ENCODE results near the gene AKT1. TPM values are rescaled to one million over a fixed set of nuclear protein-coding genes. Genes with fewer than 3 reads are reported as not detected.

AKT1 gene
- total and polyA plus RNA-seq, 5 experiments from 2014 or later: 8.9 to 95.7 (median 33.4) TPM

DNA sequence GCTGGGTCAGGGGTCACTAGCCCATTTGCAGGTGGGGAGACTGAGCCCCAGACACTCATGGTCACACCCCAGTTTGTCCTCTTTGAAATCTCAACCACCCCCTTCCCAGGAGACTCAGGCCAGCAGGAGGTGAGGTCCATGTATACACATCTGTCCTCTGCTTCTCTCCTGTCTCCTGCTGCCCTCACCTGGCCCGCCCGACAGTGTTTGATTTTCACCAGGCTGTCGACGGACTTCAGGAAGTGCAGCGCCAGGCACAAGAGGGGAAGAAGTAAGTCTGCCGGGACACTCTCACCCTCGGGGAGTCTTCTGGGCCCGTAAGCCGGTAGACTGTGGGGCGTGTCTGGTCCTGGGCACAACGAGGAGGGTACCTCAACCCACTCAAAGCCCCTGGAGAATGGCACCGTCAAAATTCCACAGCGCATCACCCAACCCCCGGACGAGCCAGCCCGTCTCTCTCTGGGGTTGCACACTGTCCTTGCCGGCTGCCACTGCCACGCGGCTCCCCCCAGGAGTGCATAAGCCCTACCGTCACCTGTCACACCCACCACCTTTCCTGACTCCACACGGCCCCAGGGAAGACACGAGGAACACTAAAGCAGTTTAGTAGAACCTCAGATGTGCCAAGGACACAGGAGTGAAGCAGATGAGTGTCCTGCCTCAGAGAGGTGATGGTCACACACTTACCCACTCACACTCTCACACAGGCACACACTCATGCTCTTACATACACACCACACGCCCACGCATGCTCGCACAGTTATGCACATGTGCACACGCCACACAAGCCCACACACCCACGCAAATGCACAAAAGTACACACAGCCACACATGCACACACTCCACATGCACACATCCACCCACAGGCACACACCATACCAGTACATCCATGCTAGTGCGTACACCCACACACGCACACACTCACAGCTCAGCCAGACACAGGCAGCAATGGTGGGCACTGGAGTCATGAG lies 55.7 kb downstream of the AKT1 start:
- H3K4me1 Mint-ChIP-seq: peaks cover 0 to 2% (median 0%) of the 10 kb centered on the region in 4 donors
- no peaks in the 10 kb centered on the region for H3K36me3 Mint-ChIP-seq
- POLR2A ChIA-PET: no interaction called here
- peak in 1 of 10 donors; percentile 11 for DNase-seq
- no peaks in the 10 kb centered on the region for H3K27me3 Mint-ChIP-seq
- H3K27ac Mint-ChIP-seq: no peak overlapping the region
- ATAC-seq: no peak
- H3K4me3 Mint-ChIP-seq: no peak overlapping the region
- no peaks in the 10 kb centered on the region for H3K9me3 Mint-ChIP-seq

DNA sequence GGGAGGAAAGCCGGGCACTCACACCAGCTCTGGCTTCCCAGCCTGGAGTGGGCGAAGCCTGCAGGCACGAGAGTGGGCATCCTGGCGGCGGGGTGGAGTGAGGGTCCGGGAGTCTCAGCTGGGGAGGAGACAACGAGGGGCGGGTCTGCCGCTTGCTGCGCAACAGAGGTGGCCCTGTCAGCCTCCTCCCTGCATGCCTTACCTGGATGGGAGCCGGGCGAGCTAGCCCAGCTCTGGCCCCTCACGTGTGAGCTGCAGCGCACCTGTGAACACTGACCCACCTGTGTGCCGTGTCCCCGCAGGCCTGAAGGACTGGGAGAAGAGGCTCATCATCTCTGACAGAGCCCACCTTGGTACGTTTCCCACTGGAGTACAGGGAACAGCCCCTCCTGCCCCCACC lies 56.5 kb downstream of the AKT1 start:
- H3K4me3 Mint-ChIP-seq: no peak overlapping the region
- POLR2A ChIA-PET: no interaction called here
- no peak for ATAC-seq
- H3K27me3 Mint-ChIP-seq: no peaks in the 10 kb centered on the region
- DNase-seq: no peak
- H3K4me1 Mint-ChIP-seq: peaks cover 0 to 2% (median 0%) of the 10 kb centered on the region in 4 donors
- H3K36me3 Mint-ChIP-seq: no peaks in the 10 kb centered on the region
- H3K9me3 Mint-ChIP-seq: no peaks in the 10 kb centered on the region
- no peak overlapping the region for H3K27ac Mint-ChIP-seq

DNA sequence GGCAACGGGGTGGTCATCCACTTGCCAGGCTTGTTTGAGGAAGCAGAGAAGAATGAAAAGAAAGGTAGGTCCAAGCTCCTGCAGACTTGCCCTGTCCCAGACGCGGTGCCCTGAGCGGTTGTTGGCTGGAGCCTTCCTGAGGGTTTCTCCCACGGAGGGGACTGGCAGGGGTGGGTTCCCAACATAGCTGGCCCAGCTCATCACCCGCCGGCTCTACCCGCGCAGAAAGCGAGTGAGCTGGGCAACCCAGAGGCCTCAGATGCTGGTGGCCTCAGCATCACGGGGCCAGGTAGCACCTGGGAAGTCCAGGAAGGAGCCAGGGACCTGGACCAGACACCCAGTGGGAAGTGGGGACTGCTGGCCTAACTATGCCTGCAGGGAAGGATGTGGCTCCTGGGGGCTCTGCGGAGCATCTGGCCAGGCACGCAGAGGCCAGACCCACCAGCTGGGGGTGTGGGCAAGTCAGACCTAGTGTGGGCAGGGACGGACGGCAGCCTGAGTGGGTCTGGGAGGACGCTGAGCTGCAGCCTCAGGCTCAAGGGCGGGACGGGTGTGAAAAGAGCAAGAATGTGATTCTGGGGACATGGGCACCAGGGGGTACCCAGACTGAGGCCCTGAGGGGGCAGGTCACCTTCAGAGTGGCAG lies 57.1 kb downstream of the AKT1 start:
- H3K36me3 Mint-ChIP-seq: no peaks in the 10 kb centered on the region
- no peak overlapping the region for H3K4me3 Mint-ChIP-seq
- no peaks in the 10 kb centered on the region for H3K9me3 Mint-ChIP-seq
- POLR2A ChIA-PET: no interaction called here
- ATAC-seq: no peak
- peaks cover 0 to 2% (median 0%) of the 10 kb centered on the region in 4 donors for H3K4me1 Mint-ChIP-seq
- H3K27me3 Mint-ChIP-seq: no peaks in the 10 kb centered on the region
- DNase-seq: no peak
- peak overlapping the region in 1 of 10 donors; percentile 18 for H3K27ac Mint-ChIP-seq

DNA sequence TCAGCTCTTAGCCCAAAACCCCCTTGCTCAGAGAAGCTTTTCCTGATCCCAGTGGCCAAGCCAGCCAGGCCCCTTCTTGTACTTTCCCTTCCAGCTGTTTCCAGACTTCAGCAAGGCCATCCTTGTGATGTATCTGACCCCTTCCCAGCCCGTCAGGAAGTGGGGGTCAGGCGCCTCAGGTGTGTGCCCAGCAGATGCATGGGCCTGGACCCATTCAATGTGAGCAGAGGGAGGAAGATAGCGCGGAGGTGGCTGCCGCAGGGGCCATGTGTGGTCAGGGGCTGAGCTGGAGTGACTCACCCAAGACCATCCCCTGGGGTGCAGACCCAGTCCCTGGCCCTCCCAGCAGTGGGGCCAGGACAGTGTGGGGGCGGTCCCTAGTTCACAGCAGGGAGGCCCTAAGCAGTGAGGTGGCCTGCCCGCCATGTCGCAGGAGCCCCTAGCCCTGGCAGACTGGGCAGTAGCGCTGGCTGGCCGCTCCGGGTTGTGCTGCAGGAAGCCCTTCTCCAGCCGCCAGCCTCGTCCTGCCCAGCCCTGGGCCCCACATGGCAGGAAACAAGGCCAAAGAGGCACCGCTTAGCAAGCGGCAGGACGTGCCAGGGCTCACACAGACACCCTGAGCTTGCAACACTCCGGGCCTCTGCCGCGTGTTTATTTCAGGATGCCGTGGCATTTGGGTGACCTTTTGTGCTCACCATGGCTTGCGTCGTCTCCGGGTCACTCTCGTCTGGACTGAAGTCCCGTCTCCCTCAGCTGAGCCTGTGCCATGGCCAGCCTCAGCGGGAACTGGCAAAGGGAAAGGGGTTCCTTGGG lies 59.5 kb downstream of the AKT1 start:
- ATAC-seq: no peak
- Mint-ChIP-seq H3K4me3 (no peak overlapping the region), H3K27ac (peak overlapping the region in 1 of 10 donors; percentile 75), H3K9me3 (no peaks in the 10 kb centered on the region), H3K4me1 (peaks cover 0 to 2% (median 0%) of the 10 kb centered on the region in 4 donors), H3K36me3 (no peaks in the 10 kb centered on the region), H3K27me3 (no peaks in the 10 kb centered on the region)
- DNase-seq: no peak
- POLR2A ChIA-PET: interaction anchor here (0.6 kb wide), 1 partner anchor 23 kb away, joined by 7 read pairs; no protein-coding TSS in a partner anchor

DNA sequence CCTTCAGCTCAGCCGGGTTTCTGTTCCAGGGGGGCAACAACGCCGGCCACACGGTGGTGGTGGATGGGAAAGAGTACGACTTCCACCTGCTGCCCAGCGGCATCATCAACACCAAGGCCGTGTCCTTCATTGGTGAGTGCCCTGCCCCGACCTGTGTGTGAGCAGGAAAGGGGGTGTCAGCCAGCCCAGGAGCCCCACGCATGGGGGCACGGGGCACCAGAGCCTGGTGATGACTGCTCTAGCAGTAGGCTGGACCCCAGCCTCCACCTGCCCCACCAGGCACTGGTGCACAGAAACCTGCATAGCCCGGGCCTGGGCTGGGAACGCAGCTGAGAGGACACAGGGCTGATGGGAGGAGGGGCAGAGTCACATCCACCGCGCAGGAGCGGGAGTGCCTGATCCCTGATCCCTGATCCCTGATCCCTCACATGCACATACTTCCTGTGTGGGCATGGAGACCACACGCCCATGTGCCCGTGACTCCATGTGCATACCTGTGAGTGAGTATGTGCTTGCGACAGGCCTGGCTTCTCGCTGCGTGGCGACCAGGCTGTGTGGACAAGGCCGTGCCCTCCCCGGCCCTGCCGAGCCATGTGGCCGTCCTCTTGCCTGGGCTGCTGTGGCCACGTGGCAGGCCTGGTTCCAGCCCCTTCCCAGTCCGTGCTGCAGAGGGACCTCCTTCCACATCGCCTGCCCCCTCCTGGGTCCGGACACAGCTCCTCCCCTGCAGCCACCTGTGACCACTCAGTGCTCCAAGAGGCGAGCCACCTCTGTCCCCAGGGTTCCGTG lies 60.4 kb downstream of the AKT1 start:
- no peak for DNase-seq
- H3K4me3 Mint-ChIP-seq: no peak overlapping the region
- no peaks in the 10 kb centered on the region for H3K36me3 Mint-ChIP-seq
- peak overlapping the region in 1 of 10 donors; percentile 75 for H3K27ac Mint-ChIP-seq
- H3K27me3 Mint-ChIP-seq: no peaks in the 10 kb centered on the region
- H3K9me3 Mint-ChIP-seq: no peaks in the 10 kb centered on the region
- POLR2A ChIA-PET: interaction anchor here (0.6 kb wide), 1 partner anchor 23 kb away, joined by 7 read pairs; no protein-coding TSS in a partner anchor
- ATAC-seq: no peak
- H3K4me1 Mint-ChIP-seq: peaks cover 0 to 2% (median 0%) of the 10 kb centered on the region in 4 donors

DNA sequence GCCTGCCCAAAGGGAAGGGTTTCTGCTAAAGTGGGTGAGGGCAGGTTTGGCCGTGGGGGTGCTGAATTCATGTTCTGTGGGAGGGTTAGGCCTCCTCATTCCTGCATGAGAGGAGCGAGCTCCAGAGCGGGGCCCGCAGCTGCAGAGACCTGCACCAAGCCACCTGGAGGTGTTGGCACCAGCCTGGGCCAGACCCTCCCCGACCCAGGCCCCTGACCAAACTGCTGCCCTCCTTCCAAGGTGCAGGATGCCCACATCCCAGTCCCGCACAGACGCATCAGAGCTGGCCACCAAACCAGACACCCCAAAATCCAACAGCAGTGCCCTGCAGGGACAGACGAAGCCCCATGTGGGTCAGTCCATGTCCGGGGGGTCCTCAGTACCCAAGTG lies 61.0 kb downstream of the AKT1 start:
- no peak overlapping the region for H3K4me3 Mint-ChIP-seq
- no peak for ATAC-seq
- no peak for DNase-seq
- no peak overlapping the region for H3K27ac Mint-ChIP-seq
- H3K36me3 Mint-ChIP-seq: no peaks in the 10 kb centered on the region
- peaks cover 0 to 2% (median 0%) of the 10 kb centered on the region in 4 donors for H3K4me1 Mint-ChIP-seq
- no peaks in the 10 kb centered on the region for H3K9me3 Mint-ChIP-seq
- POLR2A ChIA-PET: no interaction called here
- no peaks in the 10 kb centered on the region for H3K27me3 Mint-ChIP-seq

DNA sequence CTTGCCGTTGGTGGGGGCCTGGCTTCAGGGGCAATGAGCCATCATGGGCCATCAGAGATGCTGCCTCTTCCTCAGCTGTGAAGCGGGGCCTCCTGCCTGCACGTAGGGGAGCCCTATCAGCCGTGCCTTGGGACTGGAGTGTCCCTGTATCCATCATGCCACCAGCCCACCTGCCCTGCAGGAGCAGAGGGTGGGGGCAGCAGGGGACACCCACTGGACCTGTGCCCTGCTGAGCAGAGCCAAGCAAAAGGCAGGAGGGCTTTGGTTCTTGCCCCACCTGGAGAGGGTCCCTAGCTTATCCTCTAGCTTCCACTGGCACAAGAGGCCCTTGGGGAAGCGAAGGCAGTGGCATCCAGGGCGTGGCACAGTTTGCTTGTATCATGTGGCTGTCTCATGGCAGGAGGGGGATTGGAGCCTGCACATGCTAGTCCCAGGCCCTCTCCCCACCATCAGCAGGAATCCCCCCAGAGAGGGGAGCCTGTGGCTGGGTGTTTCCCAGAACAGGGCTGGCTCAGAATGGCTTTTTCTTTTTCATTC lies 61.4 kb downstream of the AKT1 start:
- Mint-ChIP-seq H3K4me1 (peaks cover 0 to 2% (median 0%) of the 10 kb centered on the region in 4 donors), H3K27ac (peak overlapping the region in 1 of 10 donors; percentile 31), H3K9me3 (no peaks in the 10 kb centered on the region), H3K4me3 (no peak overlapping the region), H3K36me3 (no peaks in the 10 kb centered on the region), H3K27me3 (no peaks in the 10 kb centered on the region)
- POLR2A ChIA-PET: no interaction called here
- DNase-seq (no peak), ATAC-seq (no peak)

DNA sequence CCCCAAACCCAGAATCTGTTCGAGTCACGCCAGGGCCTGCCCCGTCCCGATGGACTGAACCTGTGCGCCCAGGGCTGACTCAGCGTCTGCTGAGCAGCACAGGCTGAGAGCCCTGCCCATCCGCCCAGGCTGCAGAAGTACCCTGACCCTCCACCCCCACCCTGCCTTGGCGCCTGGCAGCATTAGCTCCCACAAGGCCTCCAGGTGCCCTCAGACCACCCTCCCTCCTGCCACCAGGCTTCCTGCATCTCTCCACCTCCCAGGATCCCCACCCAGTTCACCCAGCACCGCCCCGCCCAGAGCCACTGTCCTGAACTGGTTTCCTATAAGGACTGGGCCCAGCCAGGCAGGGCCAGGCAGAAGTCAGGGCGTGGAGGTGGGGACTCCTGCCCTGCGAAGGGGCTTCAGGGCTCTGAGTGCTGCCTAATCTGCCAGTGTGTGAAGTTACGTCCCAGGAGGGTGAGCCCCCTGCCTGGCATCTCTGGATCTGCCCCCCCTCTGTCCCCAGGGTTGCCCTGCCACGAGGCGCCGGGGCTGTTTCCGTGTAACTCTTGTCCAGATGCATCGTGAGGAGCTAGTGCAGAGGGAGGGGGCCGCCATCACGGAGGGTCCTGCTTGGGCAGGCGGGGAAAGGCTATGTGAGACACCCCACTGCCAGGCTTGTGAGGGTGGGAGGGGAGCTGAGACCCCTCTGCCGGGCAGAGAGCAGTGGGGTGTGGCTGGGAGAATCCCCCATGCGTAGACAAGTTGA lies 62.4 kb downstream of the AKT1 start:
- POLR2A ChIA-PET: no interaction called here
- no peak for DNase-seq
- Mint-ChIP-seq H3K4me3 (no peak overlapping the region), H3K36me3 (no peaks in the 10 kb centered on the region), H3K4me1 (peaks cover 0 to 2% (median 0%) of the 10 kb centered on the region in 4 donors), H3K27me3 (no peaks in the 10 kb centered on the region), H3K9me3 (no peaks in the 10 kb centered on the region), H3K27ac (no peak overlapping the region)
- ATAC-seq: no peak

DNA sequence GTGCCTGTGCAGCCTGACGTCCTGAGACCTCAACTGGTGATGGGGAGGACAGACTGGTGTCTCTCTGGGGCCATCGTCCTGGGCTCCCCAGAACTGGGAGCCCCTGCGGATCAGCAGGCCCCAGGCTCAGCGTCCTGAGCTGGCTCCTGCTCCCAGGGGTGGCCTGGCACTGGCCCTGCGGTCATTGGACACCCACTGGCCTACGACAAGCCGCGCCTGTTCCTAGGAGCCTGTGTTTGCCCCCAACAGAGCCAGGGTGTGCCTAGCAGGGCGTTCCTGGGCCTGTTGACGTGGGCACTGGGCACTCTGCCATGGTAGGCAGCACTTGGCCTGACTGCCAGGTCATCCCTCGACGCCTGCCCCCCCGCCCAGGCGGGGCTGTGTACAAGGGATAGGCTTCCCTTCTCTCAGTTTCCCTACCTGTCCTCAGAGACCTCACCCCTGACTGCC lies 63.2 kb downstream of the AKT1 start:
- DNase-seq (no peak), ATAC-seq (no peak)
- Mint-ChIP-seq H3K4me3 (no peak overlapping the region), H3K4me1 (peaks cover 0 to 3% (median under 1%) of the 10 kb centered on the region in 4 donors), H3K27me3 (no peaks in the 10 kb centered on the region), H3K27ac (no peak overlapping the region), H3K36me3 (no peaks in the 10 kb centered on the region), H3K9me3 (no peaks in the 10 kb centered on the region)
- POLR2A ChIA-PET: no interaction called here

DNA sequence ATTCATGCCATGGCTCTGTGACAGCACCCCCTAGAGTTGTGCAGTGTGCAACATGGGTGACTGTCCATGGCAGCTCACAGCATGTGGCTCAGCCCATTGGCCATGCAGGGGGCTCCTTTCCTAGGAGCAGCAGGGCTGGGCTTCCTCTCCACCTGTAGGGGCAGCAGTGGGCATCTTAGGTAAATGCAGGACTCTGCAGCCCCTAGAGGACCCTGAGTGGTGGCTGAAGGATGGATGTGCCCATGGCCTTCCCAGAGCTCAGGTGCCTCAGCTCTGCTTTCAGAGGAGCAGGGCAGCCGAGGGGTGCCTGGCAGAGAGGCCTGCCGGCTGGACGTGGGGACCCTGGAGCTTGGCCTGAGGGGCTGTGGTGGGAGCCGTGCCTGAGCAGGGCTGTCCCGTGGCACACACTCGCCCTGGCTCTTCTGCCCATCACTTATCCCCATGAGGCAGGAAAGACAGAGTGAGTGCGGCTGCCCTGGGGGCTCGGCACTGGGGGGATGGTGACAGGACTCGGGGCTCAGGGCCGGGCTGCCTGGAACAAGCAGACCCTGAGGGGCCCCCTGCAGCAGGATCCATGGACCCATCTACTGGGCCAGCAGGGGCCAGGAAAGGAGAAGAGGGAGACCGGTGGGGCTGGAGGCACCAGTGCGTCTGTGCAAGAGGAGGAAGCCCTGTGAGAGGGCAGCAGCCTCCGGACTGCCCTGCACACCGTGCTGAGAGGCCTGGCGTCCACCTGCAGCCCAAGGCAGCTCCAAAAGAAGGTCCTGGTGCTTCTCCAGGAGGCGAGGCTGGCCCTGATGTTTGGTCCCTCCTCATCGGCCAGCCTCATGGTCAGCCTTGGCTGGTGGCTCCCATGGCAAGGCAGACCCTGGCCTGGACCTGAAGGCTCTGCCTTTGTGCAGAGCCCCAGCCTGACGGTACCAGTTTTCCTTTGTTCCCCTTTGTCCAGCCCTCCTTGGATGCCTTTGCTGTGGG lies 63.9 kb downstream of the AKT1 start:
- POLR2A ChIA-PET: interaction anchor here (0.9 kb wide), 1 partner anchor 21 kb away, joined by 3 read pairs; no protein-coding TSS in a partner anchor
- Mint-ChIP-seq H3K36me3 (no peaks in the 10 kb centered on the region), H3K27me3 (no peaks in the 10 kb centered on the region), H3K27ac (no peak overlapping the region), H3K4me3 (no peak overlapping the region), H3K4me1 (peaks cover 0 to 3% (median under 1%) of the 10 kb centered on the region in 4 donors), H3K9me3 (no peaks in the 10 kb centered on the region)
- no peak for DNase-seq
- ATAC-seq: no peak

Data from naive thymus-derived CD8-positive, alpha-beta T cell (primary cell).